Measurements from ENCODE around the gene HOXA4. TPM values are rescaled to one million over a fixed set of nuclear protein-coding genes. Genes with fewer than 3 reads are reported as not detected.

Gene HOXA4
- total and polyA plus RNA-seq, 3 donors from 2014 or later = 1.7 to 3.4 (median 3.3) TPM

DNA sequence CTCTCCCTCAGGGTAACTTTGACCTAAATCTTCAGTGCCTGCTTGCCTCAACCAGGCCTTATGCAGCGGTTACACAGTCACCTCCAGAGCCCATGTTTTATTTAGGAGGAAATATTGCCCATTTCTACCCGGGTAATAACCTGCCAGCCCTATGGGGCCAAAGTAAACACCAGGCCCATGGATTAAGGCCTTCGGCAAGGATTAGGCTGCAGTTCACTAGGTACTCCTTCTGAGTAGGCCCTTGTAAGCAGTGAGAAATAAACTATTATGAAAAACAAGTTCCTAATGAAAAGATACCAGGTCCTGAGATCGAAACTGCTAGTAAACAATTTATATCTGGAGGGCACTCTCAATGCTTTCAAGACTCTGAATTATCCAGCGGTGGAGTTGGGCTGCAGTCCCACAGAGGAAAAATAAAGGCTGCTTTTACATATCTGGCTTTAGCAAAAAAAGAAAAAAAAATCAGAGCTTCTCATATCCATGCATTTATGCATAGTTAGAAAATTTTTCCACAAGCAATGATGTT, 47.3 kb upstream of the HOXA4 start:
- H3K27me3 ChIP-seq = no peaks in the 10 kb centered on the region
- peaks cover 8% of the 10 kb centered on the region for H3K4me1 ChIP-seq
- H3K27ac ChIP-seq = no peak overlapping the region
- no peak for TF ChIP-seq POLR2A (IDR thresholded peaks at IDR 0.05)
- TF ChIP-seq, protein P1, sequence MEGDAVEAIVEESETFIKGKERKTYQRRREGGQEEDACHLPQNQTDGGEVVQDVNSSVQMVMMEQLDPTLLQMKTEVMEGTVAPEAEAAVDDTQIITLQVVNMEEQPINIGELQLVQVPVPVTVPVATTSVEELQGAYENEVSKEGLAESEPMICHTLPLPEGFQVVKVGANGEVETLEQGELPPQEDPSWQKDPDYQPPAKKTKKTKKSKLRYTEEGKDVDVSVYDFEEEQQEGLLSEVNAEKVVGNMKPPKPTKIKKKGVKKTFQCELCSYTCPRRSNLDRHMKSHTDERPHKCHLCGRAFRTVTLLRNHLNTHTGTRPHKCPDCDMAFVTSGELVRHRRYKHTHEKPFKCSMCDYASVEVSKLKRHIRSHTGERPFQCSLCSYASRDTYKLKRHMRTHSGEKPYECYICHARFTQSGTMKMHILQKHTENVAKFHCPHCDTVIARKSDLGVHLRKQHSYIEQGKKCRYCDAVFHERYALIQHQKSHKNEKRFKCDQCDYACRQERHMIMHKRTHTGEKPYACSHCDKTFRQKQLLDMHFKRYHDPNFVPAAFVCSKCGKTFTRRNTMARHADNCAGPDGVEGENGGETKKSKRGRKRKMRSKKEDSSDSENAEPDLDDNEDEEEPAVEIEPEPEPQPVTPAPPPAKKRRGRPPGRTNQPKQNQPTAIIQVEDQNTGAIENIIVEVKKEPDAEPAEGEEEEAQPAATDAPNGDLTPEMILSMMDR (IDR thresholded peaks at IDR 0.05) = no peak
- H3K4me3 ChIP-seq = no peak overlapping the region
- H3K9me3 ChIP-seq = no peaks in the 10 kb centered on the region
- no peak for DNase-seq
- intact Hi-C loops (cut with DNase I; ENCODE audit: low total_unique reads) = no loop called here
- WGBS, 2 donors = 90 to 93% methylated on average over 5 of the region's 5 CpGs
- H3K36me3 ChIP-seq (ENCODE audit: low read depth, missing control alignments) = no peaks in the 10 kb centered on the region

- TF ChIP-seq POLR2A (IDR thresholded peaks at IDR 0.05) = no peak
- TF ChIP-seq, protein P1 (IDR thresholded peaks at IDR 0.05) = no peak
- Histone ChIP-seq H3K27ac (no peak overlapping the region), H3K36me3 (ENCODE audit: low read depth, missing control alignments) (no peaks in the 10 kb centered on the region), H3K4me3 (no peak overlapping the region), H3K4me1 (peaks cover 12% of the 10 kb centered on the region), H3K9me3 (no peaks in the 10 kb centered on the region), H3K27me3 (no peaks in the 10 kb centered on the region)
- 87 to 90% methylated on average over 19 to 22 of the region's 22 CpGs for WGBS, 2 donors
- no peak for DNase-seq
- intact Hi-C loops (cut with DNase I; ENCODE audit: low total_unique reads) = no loop called here
Measured at GRCh38 chr7:27176962-27177794, 46.6 kb upstream of the HOXA4 start.

DNA sequence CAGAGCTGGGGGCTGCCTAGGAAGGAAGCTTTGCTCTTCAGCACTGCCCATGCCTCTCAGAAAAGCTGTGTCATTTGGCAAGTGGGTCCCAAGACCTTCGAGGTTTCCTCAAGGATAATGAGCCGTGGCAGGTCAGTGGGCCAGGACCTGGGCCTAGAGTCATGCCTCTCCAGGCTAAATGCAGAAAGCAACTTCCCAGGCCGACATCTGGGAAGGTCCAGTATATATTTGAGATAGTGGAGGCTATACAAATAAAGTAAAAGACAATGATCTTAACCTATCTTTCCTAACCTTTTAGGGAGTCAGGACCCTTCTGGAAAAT, 45.9 kb upstream of the HOXA4 start:
- WGBS, 2 donors = 69 to 79% methylated on average over 3 of the region's 3 CpGs
- no peaks in the 10 kb centered on the region for H3K27me3 ChIP-seq
- H3K4me3 ChIP-seq = no peak overlapping the region
- peaks cover 12% of the 10 kb centered on the region for H3K4me1 ChIP-seq
- no peak overlapping the region for H3K27ac ChIP-seq
- H3K36me3 ChIP-seq (ENCODE audit: low read depth, missing control alignments) = no peaks in the 10 kb centered on the region
- intact Hi-C loops (cut with DNase I; ENCODE audit: low total_unique reads) = no loop called here
- no peak for TF ChIP-seq POLR2A (IDR thresholded peaks at IDR 0.05)
- TF ChIP-seq, protein P1 (IDR thresholded peaks at IDR 0.05) = no peak
- no peaks in the 10 kb centered on the region for H3K9me3 ChIP-seq
- DNase-seq = no peak

DNA sequence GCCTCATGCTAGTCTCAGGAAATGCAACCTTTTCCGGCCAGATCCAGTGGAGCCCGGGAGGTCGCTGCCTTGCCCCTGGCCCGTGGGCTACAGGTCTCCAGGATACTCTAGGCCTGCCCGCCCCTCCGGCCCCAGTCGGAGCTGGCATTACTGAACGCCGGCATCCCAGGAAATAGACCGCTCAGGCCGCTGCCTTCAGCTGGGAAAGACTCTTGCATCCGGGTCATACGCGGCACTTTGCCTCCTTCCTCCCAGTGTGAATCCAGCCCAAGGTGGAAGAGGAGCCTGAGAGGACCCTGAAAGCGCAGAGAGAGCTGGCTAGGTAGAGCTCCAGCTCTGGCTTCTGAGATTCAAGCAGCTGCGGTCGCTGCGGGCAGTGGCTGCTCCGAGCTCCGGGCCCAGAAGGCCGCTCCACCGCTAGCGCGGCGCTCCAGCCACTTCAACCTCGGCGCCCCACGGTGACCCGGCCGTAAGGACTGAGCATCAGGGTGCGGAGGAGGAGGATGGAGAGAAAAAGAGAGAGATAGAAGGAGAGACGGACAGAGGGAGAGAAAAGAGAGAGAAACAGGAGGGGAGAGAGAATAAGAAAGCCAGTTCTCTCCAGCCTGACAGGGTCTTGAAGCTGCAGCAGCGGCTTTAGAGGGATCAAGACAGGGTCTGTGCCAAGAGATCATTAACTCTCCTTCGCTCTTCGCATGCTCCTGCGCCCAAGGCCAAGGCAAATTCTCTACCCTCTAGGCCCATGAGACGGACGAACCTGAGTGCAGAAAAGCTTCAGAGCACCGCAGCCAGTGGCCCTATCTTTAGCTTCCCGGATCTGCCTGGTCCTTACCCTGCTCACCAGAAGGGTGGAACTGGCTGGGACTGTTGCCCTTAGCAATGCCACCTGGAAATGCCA, 45.3 kb upstream of the HOXA4 start:
- H3K27ac ChIP-seq = no peak overlapping the region
- WGBS, 2 donors = 33 to 45% methylated on average over 25 to 40 of the region's 40 CpGs
- no peaks in the 10 kb centered on the region for H3K36me3 ChIP-seq (ENCODE audit: low read depth, missing control alignments)
- DNase-seq = no peak
- no peaks in the 10 kb centered on the region for H3K9me3 ChIP-seq
- no peak overlapping the region for H3K4me3 ChIP-seq
- H3K4me1 ChIP-seq = peaks cover 12% of the 10 kb centered on the region
- no peak for TF ChIP-seq POLR2A (IDR thresholded peaks at IDR 0.05)
- TF ChIP-seq, protein P1 (IDR thresholded peaks at IDR 0.05) = no peak
- H3K27me3 ChIP-seq = no peaks in the 10 kb centered on the region
- intact Hi-C loops (cut with DNase I; ENCODE audit: low total_unique reads) = no loop called here
